ENCODE data around the gene KCNJ5.

KCNJ5 gene

GRCh38 chr11:128872094-128872493, 19.1 kb upstream of the KCNJ5 start:
- no peak for DNase-seq

- DNase-seq: no peak
These were observed 18.6 kb upstream of the KCNJ5 start for GRCh38 chr11:128872594-128872993.

- no peak for DNase-seq
These were observed 16.7 kb upstream of the KCNJ5 start for GRCh38 chr11:128874427-128874826.

GRCh38 chr11:128876133-128876650, 15.0 kb upstream of the KCNJ5 start:
- no peak for DNase-seq

- no peak for DNase-seq
These were observed 13.4 kb upstream of the KCNJ5 start for GRCh38 chr11:128877726-128878125.

GRCh38 chr11:128878455-128878854, 12.7 kb upstream of the KCNJ5 start:
- no peak for DNase-seq

GRCh38 chr11:128879817-128880216, 11.3 kb upstream of the KCNJ5 start:
- DNase-seq: no peak

GRCh38 chr11:128881221-128881620, 9.9 kb upstream of the KCNJ5 start:
- no peak for DNase-seq

- no peak for DNase-seq
These were observed 8.7 kb upstream of the KCNJ5 start for GRCh38 chr11:128882451-128882850.

GRCh38 chr11:128884054-128884453, 7.1 kb upstream of the KCNJ5 start:
- no peak for DNase-seq

- no peak for DNase-seq
These were observed 6.3 kb upstream of the KCNJ5 start for GRCh38 chr11:128884703-128885338.

GRCh38 chr11:128886406-128887124, 4.6 kb upstream of the KCNJ5 start:
- no peak for DNase-seq

- DNase-seq: no peak
These were observed 2.8 kb upstream of the KCNJ5 start for GRCh38 chr11:128888034-128888985.

GRCh38 chr11:128889657-128890213, 1.4 kb upstream of the KCNJ5 start:
- no peak for DNase-seq

GRCh38 chr11:128890216-128890542, 977 bp upstream of the KCNJ5 start:
- no peak for DNase-seq

- no peak for DNase-seq
These were observed 800 bp downstream of the KCNJ5 start for GRCh38 chr11:128891913-128892398.

- DNase-seq: no peak
These were observed 1.9 kb downstream of the KCNJ5 start for GRCh38 chr11:128892866-128893565.

- no peak for DNase-seq
These were observed 2.6 kb downstream of the KCNJ5 start for GRCh38 chr11:128893578-128894285.

- no peak for DNase-seq
These were observed 3.1 kb downstream of the KCNJ5 start for GRCh38 chr11:128894286-128894681.

- no peak for DNase-seq
These were observed 3.5 kb downstream of the KCNJ5 start for GRCh38 chr11:128894685-128895084.

GRCh38 chr11:128895526-128895925, 4.4 kb downstream of the KCNJ5 start:
- no peak for DNase-seq

- DNase-seq: no peak
These were observed 5.2 kb downstream of the KCNJ5 start for GRCh38 chr11:128896356-128896755.

All from NCI-H2171 (cell line).